Epithelial cell of proximal tubule (primary cell): ENCODE measurements around the gene COL2A1. TPM values are rescaled to one million over a fixed set of nuclear protein-coding genes. Genes with fewer than 3 reads are reported as not detected.
A peak's percentile ranks its signal among the peaks of the same experiment; 100 is the strongest.
"Not testable (repeated sequence)": the region's sequence is repeated elsewhere in the genome, so short reads cannot be mapped to it uniquely, and the experiment has no call there.

ENCODE experiments used
- DNase-seq: peaks from one replicate; pipeline ENCODE4 v3.0.0-alpha.2; 2011; ENCODE audit warnings: low read depth
- H3K4me3 ChIP-seq: 2 replicates; pipeline ENCODE4 v1.5.1; 2011; ENCODE audit warnings: low read depth, mild to moderate bottlenecking, low read length
- CTCF ChIP-seq: conservative IDR thresholded peaks from 2 replicates; pipeline ENCODE4 v1.5.1; 2012; ENCODE audit warnings: low read depth, mild to moderate bottlenecking, low read length
- total RNA-seq: library from RNA; depleted of rRNA; stranded (reverse); fragments of >200 nt; gene quantifications from 2 replicates; pipeline ENCODE4 v1.2.3, GENCODE V29; 2015

Gene COL2A1
- total RNA-seq, 1 donor from 2014 or later = 0.69 TPM

- DNase-seq = no peak
- peak overlapping the region; percentile 96 for H3K4me3 ChIP-seq
- no peak for TF ChIP-seq CTCF
Observed at GRCh38 chr12:47964106-47964728, 40.1 kb downstream of the COL2A1 start.

- peak within 1 kb of the TSS; percentile 96 for H3K4me3 ChIP-seq
- peak; percentile 94 for TF ChIP-seq CTCF
- DNase-seq = peak; percentile 29
Observed at GRCh38 chr12:47963340-47964040, 40.8 kb downstream of the COL2A1 start, which contains the start of gene TMEM106C. TSS of gene TMEM106C (plus strand) at chr12:47963596. CDS start at chr12:47964237, 641 bp downstream.

- DNase-seq = no peak
- TF ChIP-seq CTCF = no peak
- H3K4me3 ChIP-seq = no peak overlapping the region
Observed at GRCh38 chr12:47962198-47962597, 42.1 kb downstream of the COL2A1 start.

GRCh38 chr12:47957671-47958070 lies 46.6 kb downstream of the COL2A1 start:
- H3K4me3 ChIP-seq, DNase-seq: not testable (repeated sequence)

- no peak for TF ChIP-seq CTCF
- no peak overlapping the region for H3K4me3 ChIP-seq
- DNase-seq = no peak
Observed at GRCh38 chr12:47955059-47955458, 49.2 kb downstream of the COL2A1 start.

GRCh38 chr12:47954467-47955045 lies 49.7 kb downstream of the COL2A1 start:
- TF ChIP-seq CTCF = no peak
- DNase-seq = no peak
- no peak overlapping the region for H3K4me3 ChIP-seq

- TF ChIP-seq CTCF = no peak
- DNase-seq = no peak
- H3K4me3 ChIP-seq = no peak overlapping the region
Observed at GRCh38 chr12:47954058-47954457, 50.2 kb downstream of the COL2A1 start.
